Mucosa of descending colon (tissue), 3 donors: ENCODE results near the gene GPS2. TPM values are rescaled to one million over a fixed set of nuclear protein-coding genes. Genes with fewer than 3 reads are reported as not detected.

Experiments used
- ATAC-seq: fragments of 200-7000 bp; cut with Tn5 transposase; one replicate; pipeline ENCODE4 v1.9.1; 2020; ENCODE audit warnings: mild to moderate bottlenecking, moderate library complexity
- DNase-seq, 3 donors: peaks; one replicate each; pipeline ENCODE4 v3.0.0-alpha.2; 2020
- H3K36me3 ChIP-seq: fragments of 200-600 bp; one replicate; pipeline ENCODE4 v1.8.0; 2021; ENCODE audit warnings: low read depth, mild to moderate bottlenecking
- H3K4me1 ChIP-seq: fragments of 200-600 bp; one replicate; pipeline ENCODE4 v1.8.0; 2021; ENCODE audit warnings: low read depth, mild to moderate bottlenecking
- H3K4me3 ChIP-seq: fragments of 200-600 bp; one replicate; pipeline ENCODE4 v1.8.0; 2021; ENCODE audit warnings: mild to moderate bottlenecking
- H3K9me3 ChIP-seq: fragments of 200-600 bp; one replicate; pipeline ENCODE4 v1.8.0; 2021; ENCODE audit warnings: mild to moderate bottlenecking
- intact Hi-C, 2 donors: fragments of 100-400 bp; cut with DNase I in 1 of 2; cut with micrococcal nuclease in 1 of 2; formaldehyde crosslinking; loops; one replicate each; pipeline versions ENCODE4 v1.11.0 to v1.11.1; 2022; cut with DNase I, micrococcal nuclease
- total RNA-seq, 3 donors: library from RNA; stranded (reverse); fragmentation: NEBNext Ultra II Directional in 2 of 3; extraction: Animal tissue kit (Norgen Biotek cat#: 25700) in 2 of 3; gene quantifications; one replicate each; pipeline versions ENCODE4 v1.2.1 to v1.2.4, GENCODE V29; 2021 to 2023
- TF ChIP-seq, protein P1 (sequence below): fragments of 200-600 bp; IDR thresholded peaks from one replicate; pipeline ENCODE4 v1.8.0; 2022; ENCODE audit warnings: antibody characterized with exemption, mild to moderate bottlenecking
- donor health status: DM: no; HTN: no; CAD: no; lungs with moderate emphysema.
- donor health status: DM: no; HTN: no; CAD: no.
- donor health status: DM: no; HTN: yes; CAD: no.

The GPS2 gene
- total RNA-seq, 3 donors from 2014 or later = 68.1 to 89.8 (median 83.2) TPM

DNA sequence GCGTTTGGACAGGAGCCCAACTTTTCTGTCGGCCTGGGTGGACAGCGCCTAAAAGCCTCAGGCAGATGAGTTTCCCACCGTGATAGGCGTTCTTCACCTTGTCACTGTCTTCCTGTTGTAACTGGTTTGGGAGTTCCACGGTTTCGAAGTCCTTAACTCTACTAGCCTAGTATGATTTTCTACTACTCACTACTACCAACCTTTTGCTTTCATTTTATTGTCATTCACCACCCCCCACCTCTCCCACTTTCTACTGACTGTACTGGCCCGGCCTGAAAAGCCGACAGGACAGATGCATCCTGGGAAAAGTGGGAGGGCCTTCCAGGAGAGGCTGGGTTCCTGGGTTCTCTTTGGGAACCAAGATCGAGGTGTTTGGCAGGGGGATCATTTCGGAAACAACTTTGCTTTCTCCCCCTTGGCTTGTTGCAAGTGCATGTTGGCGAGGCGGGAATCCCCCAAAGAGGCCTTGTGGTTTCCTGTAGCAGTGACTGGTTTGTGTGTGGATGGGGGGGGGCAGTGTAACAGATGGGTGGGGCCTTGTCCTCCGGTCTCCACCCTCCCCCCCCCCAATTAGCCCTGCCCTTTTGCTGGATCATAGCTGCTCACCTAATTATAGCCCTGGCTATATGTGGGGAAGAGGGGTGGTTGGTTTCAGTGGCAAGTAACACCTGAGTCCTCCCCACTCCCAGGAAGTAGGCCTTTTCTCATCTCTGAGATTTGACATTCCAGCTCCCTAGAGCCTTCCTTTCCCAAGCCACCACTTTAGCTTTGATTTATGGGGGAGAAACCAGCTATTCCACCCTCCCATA, 6.3 kb downstream of the GPS2 start:
- ATAC-seq = peak; percentile 52
- Histone ChIP-seq H3K36me3 (peaks cover 14% of the 10 kb centered on the region), H3K4me1 (peaks cover 21% of the 10 kb centered on the region), H3K4me3 (peak overlapping the region; percentile 86), H3K9me3 (no peaks in the 10 kb centered on the region)
- TF ChIP-seq, protein P1, sequence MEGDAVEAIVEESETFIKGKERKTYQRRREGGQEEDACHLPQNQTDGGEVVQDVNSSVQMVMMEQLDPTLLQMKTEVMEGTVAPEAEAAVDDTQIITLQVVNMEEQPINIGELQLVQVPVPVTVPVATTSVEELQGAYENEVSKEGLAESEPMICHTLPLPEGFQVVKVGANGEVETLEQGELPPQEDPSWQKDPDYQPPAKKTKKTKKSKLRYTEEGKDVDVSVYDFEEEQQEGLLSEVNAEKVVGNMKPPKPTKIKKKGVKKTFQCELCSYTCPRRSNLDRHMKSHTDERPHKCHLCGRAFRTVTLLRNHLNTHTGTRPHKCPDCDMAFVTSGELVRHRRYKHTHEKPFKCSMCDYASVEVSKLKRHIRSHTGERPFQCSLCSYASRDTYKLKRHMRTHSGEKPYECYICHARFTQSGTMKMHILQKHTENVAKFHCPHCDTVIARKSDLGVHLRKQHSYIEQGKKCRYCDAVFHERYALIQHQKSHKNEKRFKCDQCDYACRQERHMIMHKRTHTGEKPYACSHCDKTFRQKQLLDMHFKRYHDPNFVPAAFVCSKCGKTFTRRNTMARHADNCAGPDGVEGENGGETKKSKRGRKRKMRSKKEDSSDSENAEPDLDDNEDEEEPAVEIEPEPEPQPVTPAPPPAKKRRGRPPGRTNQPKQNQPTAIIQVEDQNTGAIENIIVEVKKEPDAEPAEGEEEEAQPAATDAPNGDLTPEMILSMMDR = no peak
- DNase-seq = peak; percentile 80 to 93 (median 84)
- intact Hi-C loops = no loop called here

DNA sequence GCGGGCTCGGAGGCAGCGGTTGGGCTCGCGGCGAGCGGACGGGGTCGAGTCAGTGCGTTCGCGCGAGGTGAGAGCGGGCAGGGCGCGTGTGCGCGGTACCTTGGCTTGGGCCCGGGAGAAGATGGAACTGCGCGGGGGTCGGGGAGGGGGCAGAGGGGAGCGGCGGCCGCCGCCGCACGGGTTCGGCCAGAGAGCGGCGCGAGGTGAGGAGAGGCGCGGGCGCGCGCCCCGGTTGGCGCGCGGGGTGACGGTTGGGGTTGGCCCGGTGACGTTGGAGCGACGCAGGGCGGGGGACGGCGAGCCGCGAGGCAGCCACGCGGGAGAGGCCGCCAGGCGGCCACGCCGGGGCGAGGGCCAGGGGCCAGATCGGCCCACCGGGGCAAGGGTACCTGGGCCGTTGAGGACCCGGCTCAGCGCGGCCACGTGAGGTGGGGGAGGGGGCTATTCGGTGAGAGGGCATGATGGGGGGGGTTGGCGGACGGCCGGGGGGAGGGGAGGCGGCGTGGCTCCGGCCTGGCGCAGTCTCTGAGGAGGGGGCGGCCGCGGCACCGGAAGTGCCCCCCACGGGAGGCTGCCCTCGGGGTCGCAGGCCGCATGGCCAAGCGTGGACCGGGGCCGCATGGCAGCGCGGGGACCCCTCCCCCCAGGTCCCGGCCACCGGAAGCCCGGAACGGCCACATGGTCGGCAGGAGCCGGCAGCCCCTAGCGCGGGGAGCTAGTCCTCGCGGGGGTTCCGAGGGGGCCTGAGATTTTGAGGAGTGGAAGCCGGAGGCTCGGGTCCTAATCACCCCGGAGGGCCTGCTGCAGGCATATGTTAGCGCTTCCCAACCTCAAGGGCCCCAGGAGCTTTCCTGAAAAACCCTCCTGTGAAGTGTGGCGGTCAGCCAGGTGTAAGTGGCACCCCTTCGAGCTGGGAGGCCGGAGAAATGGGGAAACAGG, 7.2 kb downstream of the GPS2 start:
- DNase-seq (peak; percentile 67 to 84 (median 81)), ATAC-seq (peak; percentile 54)
- intact Hi-C loops = no loop called here
- peaks cover 14% of the 10 kb centered on the region for H3K36me3 ChIP-seq
- H3K9me3 ChIP-seq = no peaks in the 10 kb centered on the region
- TF ChIP-seq, protein P1 = no peak
- H3K4me1 ChIP-seq = peaks cover 18% of the 10 kb centered on the region
- peak overlapping the region; percentile 86 for H3K4me3 ChIP-seq

GRCh38 chr17:7306911-7307685, 8.1 kb downstream of the GPS2 start, which contains the start of gene EIF5A:
Gene EIF5A, plus strand, starts transcription at chr17:7307628. Its CDS starts 2,008 bp downstream, at chr17:7309636.
- intact Hi-C loops = no loop called here
- TF ChIP-seq, protein P1 = no peak
- Histone ChIP-seq H3K4me1 (peaks cover 17% of the 10 kb centered on the region), H3K36me3 (peaks cover 11% of the 10 kb centered on the region), H3K4me3 (peak within 1 kb of the TSS; percentile 86), H3K9me3 (no peaks in the 10 kb centered on the region)
- ATAC-seq = peak; percentile 88
- peak; percentile 99 to 100 (median 100) for DNase-seq

- Histone ChIP-seq H3K9me3 (no peaks in the 10 kb centered on the region), H3K36me3 (peaks cover 6% of the 10 kb centered on the region), H3K4me1 (peaks cover 3% of the 10 kb centered on the region), H3K4me3 (no peak overlapping the region)
- ATAC-seq (no peak), DNase-seq (no peak)
- TF ChIP-seq, protein P1 = no peak
- intact Hi-C loops = no loop called here
Measured at GRCh38 chr17:7304179-7304578, 11.0 kb downstream of the GPS2 start.

DNA sequence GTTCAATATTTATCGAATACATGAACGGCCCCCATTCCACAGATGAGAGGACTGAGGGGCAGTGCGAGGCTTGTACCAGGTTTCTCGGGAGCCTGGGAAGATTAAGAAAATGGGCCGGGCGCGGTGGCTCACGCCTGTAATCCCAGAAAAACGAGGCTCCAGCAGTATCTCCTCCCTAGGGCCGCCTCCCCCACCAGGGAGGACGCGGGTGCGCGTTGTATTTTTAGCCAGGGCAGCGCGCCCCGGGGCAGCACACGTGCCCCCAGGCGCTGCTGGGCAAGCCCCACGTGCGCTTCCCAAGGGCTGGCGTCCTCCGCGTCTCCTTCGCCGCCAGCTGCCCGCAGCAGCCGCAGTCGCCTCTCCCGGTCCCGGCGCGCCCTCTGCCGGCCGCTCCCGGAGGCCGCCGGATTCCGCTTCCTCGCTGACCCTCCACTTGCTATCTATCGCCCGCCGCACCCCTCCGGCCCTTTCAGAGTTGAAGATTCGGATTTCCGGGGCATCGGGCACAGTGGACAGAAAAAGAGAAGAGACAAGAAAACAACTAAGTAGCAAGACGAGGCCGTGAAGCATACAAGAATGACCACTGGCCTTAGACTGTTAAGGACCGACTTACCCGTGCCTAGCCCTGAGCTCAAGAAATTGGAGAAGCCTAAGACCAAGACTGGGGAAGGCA, 18.8 kb downstream of the GPS2 start:
- H3K36me3 ChIP-seq = no peaks in the 10 kb centered on the region
- no peaks in the 10 kb centered on the region for H3K9me3 ChIP-seq
- peaks cover 20% of the 10 kb centered on the region for H3K4me1 ChIP-seq
- peak; percentile 52 for ATAC-seq
- TF ChIP-seq, protein P1 = peak; percentile 92
- DNase-seq = peak; percentile 85 to 91 (median 86)
- intact Hi-C loops = no loop called here
- no peak overlapping the region for H3K4me3 ChIP-seq
